AG10803 (cell line): ENCODE results near the gene TTC9.
A peak's percentile ranks its signal among the peaks of the same experiment; 100 is the strongest.

Source experiments
- DNase-seq: peaks from one replicate; pipeline ENCODE4 v3.0.0; 2010; ENCODE audit warnings: low read depth
- H3K4me3 ChIP-seq: 2 replicates; pipeline ENCODE4 v1.5.1; 2011; ENCODE audit warnings: mild to moderate bottlenecking, low read length, control low read depth
- CTCF ChIP-seq: conservative IDR thresholded peaks from 2 replicates; pipeline ENCODE4 v1.5.1; 2011; ENCODE audit warnings: mild to moderate bottlenecking, low read length, control low read depth, inconsistent platforms

Gene TTC9

DNA sequence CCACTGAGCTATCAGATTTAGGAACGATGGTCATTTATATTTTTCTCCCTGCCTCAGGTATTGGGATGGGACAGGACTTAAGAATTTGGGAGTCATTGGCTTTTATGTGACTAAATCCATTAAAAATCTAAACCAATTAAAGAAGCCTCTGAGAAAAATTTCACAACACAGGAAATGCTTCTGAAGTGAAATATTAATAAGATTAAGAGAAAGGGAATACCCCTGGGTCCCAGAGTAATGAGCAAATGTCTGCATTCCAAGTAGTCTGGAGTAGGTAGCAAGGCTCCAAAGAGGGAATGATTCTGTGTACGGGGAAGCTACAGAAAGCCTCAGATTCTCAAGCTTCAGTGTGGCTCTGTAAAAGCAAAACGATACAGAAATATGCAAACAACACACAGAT lies 40.6 kb upstream of the TTC9 start:
- peak; percentile 47 for DNase-seq
- peak overlapping the region; percentile 65 for H3K4me3 ChIP-seq
- TF ChIP-seq CTCF, result no peak

- no peak for TF ChIP-seq CTCF
- no peak for DNase-seq
- H3K4me3 ChIP-seq, result no peak overlapping the region
These were observed 39.5 kb upstream of the TTC9 start for GRCh38 chr14:70602254-70602653.

DNA sequence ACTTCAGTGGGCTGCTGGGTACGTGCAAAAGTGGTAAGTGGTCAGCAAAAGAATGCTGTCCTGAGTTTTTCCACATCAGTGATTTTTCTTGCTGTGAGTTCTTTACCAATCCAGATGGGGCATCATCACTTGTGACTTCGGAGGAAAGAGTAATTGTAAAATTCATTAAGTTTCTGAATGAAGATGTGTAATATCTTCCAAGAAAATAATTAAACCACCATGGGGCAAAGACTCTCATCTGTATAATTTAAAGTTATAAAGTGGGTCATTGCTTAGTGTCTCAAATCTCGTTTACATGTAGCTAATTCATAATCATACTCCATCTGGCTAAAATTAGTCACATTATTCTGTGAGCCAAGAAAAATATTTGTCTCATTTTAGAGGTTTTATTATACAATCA lies 30.5 kb upstream of the TTC9 start:
- no peak for TF ChIP-seq CTCF
- no peak overlapping the region for H3K4me3 ChIP-seq
- DNase-seq, result no peak

DNA sequence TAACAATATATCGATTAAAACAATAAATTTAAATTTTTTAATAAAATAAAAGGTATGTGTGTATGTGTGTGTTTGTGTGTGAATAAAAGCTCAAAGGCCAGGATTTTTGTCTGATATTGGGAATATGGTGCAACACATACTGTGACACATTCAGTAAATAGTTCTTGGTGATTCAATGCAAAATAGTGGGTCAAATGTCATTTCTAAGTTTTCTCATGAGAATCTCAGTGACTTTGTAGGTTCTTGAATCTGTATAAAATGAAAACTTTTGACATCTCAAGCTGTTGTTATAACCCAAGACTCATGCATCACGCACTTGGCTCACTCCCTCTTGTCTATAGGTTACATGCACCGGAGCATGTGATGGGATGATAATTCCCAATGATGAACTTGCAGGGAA lies 25.1 kb upstream of the TTC9 start:
- TF ChIP-seq CTCF, result no peak
- no peak for DNase-seq
- H3K4me3 ChIP-seq, result no peak overlapping the region

DNA sequence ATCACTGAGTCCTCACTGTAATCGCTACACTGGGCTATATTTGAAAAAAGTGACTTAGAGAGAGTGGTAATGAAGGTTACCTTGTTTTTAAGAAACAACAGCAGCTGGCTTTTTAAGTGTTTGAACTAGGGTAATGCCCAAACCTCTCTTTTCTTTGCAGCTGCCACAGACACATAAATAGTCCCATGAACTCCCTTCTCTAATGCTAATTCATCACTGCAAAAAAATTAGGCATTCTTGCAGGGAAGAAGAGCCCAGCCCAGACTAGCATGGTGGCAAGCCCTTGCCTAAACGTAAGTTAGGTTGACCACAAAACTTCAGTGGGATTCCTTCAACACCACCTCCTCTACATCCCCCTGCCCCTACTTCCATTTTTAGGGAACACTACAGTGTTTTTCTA lies 23.4 kb upstream of the TTC9 start:
- no peak for DNase-seq

GRCh38 chr14:70619708-70620107 lies 22.0 kb upstream of the TTC9 start:
- H3K4me3 ChIP-seq, result no peak overlapping the region
- DNase-seq, result no peak
- TF ChIP-seq CTCF, result no peak

More for the DNA sequence above, 23.4 kb upstream of the TTC9 start:
- no peak for TF ChIP-seq CTCF
- H3K4me3 ChIP-seq, result no peak overlapping the region

DNA sequence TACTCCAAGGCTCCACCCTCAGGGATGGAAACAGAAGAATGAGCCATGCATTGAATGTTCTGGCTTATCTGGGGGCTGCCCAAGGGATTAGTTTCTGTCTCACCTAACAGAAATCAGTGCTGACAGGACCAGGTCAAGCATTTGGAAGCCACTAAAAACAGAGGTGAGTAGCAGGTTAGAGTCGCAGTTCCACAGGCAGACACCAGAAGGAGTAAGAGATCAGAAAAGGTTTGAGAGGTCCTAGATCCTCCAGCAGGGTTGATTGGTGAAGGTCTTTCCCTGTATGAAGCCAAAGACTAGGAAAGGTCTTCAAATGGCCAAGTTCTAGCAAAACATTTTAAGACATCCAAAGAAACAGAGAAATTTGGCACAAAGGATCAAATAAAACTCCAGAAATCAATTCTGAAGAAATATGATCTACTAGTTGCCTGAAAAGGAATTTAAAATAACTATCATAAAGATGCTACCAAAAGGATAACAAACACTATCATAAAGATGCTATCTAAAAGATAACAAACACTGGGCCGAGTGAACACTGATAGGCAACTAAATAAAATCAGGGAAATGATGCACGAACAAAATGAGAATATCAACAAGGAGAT lies 19.5 kb upstream of the TTC9 start:
- peak; percentile 67 for TF ChIP-seq CTCF
- H3K4me3 ChIP-seq, result no peak overlapping the region
- DNase-seq, result peak; percentile 12
